Gastroesophageal sphincter (tissue), 4 donors: ENCODE data around the gene PRKG2. TPM values are rescaled to one million over a fixed set of nuclear protein-coding genes. Genes with fewer than 3 reads are reported as not detected.

Source experiments
- ATAC-seq: fragments of 150-250 bp; one replicate; pipeline ENCODE4 v1.9.1; 2016; ENCODE audit warnings: mild to moderate bottlenecking, moderate library complexity
- H3K27ac ChIP-seq, 4 donors: fragments of 200-600 bp; sonication (generic) in 3 of 4; 1 replicate in 3 of 4; 2 replicates in 1 of 4; pipeline ENCODE4 v1.5.1; 2016 to 2019
- H3K27me3 ChIP-seq: fragments of 200-600 bp; sonication (generic); one replicate; pipeline ENCODE4 v1.5.1; 2019
- H3K36me3 ChIP-seq, 2 donors: fragments of 200-600 bp; sonication (generic); one replicate each; pipeline ENCODE4 v1.5.1; 2019; ENCODE audit warnings: control low read depth in 1 of 2
- H3K4me1 ChIP-seq, 3 donors: fragments of 200-600 bp; sonication (generic); 1 replicate in 2 of 3; 2 replicates in 1 of 3; pipeline ENCODE4 v1.5.1; 2016 to 2019; ENCODE audit warnings: control low read depth in 2 of 3
- H3K4me3 ChIP-seq, 2 donors: fragments of 200-600 bp; sonication (generic); one replicate each; pipeline ENCODE4 v1.5.1; 2019; ENCODE audit warnings: mild to moderate bottlenecking in 1 of 2, moderate library complexity in 1 of 2
- H3K9me3 ChIP-seq, 3 donors: fragments of 200-600 bp; sonication (generic); one replicate each; pipeline ENCODE4 v1.5.1; 2017 to 2019; ENCODE audit warnings: control low read depth in 2 of 3
- EP300 ChIP-seq: sonication (generic); formaldehyde crosslinking; IDR thresholded peaks from one replicate; pipeline ENCODE4 v1.6.1; 2017; ENCODE audit warnings: antibody characterized with exemption, mild to moderate bottlenecking
- POLR2A ChIP-seq, 2 donors: fragments of 450-650 bp; IDR thresholded peaks; one replicate each; pipeline ENCODE4 v1.6.1; 2017; ENCODE audit warnings: antibody characterized with exemption in 2 of 2, mild to moderate bottlenecking in 2 of 2, moderate library complexity in 1 of 2
- POLR2AphosphoS5 ChIP-seq: sonication (generic); formaldehyde crosslinking; IDR thresholded peaks from one replicate; pipeline ENCODE4 v1.6.1; 2017; ENCODE audit warnings: antibody characterized with exemption
- WGBS, 2 donors: methylation state at CpG; one replicate each; pipeline ENCODE4 v1.1.5; 2018; ENCODE audit warnings: low coverage in 1 of 2; 5-methylcytosine and 5-hydroxymethylcytosine counted together
- total RNA-seq, 4 donors: library from RNA; depleted of rRNA; stranded (reverse); fragments of >200 nt; gene quantifications; one replicate each; pipeline ENCODE4 v1.1.0, GENCODE V29; 2016
- TF ChIP-seq, protein P1 (sequence below), 4 experiments: fragments of 200-600 bp in 2 of 4; fragments of 450-650 bp in 2 of 4; sonication (generic) in 1 of 4; IDR thresholded peaks; one replicate each; pipeline ENCODE4 v1.5.1; 2017 to 2019; ENCODE audit warnings: antibody characterized with exemption in 4 of 4, mild to moderate bottlenecking in 2 of 4, moderate library complexity in 2 of 4

The PRKG2 gene
- total RNA-seq, 4 donors from 2014 or later, result 3.9 to 24.9 (median 13.6) TPM

DNA sequence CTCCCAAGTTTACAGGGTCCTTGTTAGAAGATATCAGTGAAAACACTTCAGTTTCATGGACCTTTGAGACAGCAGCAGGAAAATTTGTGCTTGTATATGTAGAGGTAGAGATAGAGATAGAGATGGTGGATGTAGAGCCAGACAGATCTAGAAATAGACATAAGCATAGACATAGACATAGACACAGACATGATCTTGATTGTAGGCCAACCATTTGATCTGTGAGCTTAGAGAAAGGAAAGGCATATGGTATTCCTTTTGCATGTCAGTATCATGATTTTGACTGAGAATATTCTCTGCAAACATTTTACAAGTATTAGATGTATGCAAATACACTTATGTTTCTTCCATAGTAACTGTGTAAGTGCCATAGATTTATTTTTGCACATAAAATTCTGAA, 65.0 kb downstream of the PRKG2 start:
- no peaks in the 10 kb centered on the region for H3K9me3 ChIP-seq
- H3K36me3 ChIP-seq, result no peaks in the 10 kb centered on the region
- H3K27me3 ChIP-seq, result no peaks in the 10 kb centered on the region
- H3K4me3 ChIP-seq, result no peak overlapping the region
- TF ChIP-seq EP300, result no peak
- no peaks in the 10 kb centered on the region for H3K4me1 ChIP-seq
- ATAC-seq, result no peak
- H3K27ac ChIP-seq, result no peak overlapping the region

DNA sequence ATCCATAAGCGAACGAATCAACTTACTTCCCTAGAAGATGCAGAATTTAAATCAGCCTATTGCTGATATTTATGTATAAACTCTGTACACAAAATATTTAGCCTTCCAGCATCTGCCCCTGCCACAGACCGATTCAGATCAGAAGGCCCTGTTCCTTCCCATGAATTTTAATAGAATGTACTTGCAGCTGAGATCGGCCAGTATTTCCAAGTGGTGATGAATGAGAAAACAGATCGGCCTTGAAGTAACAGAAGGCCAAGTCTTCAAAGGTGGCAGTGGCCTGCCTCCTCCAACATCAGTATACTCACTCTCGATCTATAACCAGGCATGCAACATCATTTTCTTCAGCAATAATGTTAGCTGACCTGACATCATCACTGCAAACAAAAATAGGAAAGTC, 66.4 kb downstream of the PRKG2 start:
- WGBS, 2 donors, result 65 to 72% methylated on average over 6 of the region's 6 CpGs
- no peak for ATAC-seq
- H3K9me3 ChIP-seq, result no peaks in the 10 kb centered on the region

DNA sequence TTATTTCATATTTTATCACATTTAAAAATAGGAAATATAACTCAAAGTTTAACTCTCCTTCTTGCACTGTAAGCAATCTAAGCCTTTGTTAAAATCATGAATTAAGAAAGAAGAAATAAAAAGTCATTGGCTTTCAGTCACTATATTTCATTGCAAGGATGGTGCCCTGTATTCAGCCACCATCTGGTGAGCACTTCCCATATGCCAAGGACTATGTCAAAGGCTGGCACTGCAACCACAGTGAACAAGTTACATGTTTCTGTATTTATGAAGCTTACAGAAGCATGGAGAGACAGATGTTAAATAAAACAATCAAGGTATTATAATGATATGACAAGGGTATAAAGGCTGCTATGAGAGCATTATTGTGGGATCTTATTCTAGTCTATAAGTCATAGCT, 68.6 kb downstream of the PRKG2 start:
- no peak for TF ChIP-seq POLR2A (IDR thresholded peaks at IDR 0.05)
- TF ChIP-seq POLR2AphosphoS5, result no peak
- TF ChIP-seq, protein P1, sequence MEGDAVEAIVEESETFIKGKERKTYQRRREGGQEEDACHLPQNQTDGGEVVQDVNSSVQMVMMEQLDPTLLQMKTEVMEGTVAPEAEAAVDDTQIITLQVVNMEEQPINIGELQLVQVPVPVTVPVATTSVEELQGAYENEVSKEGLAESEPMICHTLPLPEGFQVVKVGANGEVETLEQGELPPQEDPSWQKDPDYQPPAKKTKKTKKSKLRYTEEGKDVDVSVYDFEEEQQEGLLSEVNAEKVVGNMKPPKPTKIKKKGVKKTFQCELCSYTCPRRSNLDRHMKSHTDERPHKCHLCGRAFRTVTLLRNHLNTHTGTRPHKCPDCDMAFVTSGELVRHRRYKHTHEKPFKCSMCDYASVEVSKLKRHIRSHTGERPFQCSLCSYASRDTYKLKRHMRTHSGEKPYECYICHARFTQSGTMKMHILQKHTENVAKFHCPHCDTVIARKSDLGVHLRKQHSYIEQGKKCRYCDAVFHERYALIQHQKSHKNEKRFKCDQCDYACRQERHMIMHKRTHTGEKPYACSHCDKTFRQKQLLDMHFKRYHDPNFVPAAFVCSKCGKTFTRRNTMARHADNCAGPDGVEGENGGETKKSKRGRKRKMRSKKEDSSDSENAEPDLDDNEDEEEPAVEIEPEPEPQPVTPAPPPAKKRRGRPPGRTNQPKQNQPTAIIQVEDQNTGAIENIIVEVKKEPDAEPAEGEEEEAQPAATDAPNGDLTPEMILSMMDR (IDR thresholded peaks at IDR 0.05), result no peak
- TF ChIP-seq EP300, result no peak
- no peaks in the 10 kb centered on the region for H3K27me3 ChIP-seq
- H3K36me3 ChIP-seq, result no peaks in the 10 kb centered on the region
- H3K4me3 ChIP-seq, result no peak overlapping the region
- H3K9me3 ChIP-seq, result no peaks in the 10 kb centered on the region
- ATAC-seq, result no peak
- H3K4me1 ChIP-seq, result peaks cover 0 to 14% (median 3%) of the 10 kb centered on the region in 3 donors
- H3K27ac ChIP-seq, result no peak overlapping the region

More for the DNA sequence above, 66.4 kb downstream of the PRKG2 start:
- H3K36me3 ChIP-seq, result no peaks in the 10 kb centered on the region
- no peak overlapping the region for H3K4me3 ChIP-seq
- TF ChIP-seq, protein P1 (IDR thresholded peaks at IDR 0.05), result no peak
- no peak for TF ChIP-seq EP300
- TF ChIP-seq POLR2AphosphoS5, result no peak
- TF ChIP-seq POLR2A (IDR thresholded peaks at IDR 0.05), result no peak
- H3K27ac ChIP-seq, result no peak overlapping the region
- no peaks in the 10 kb centered on the region for H3K4me1 ChIP-seq
- no peaks in the 10 kb centered on the region for H3K27me3 ChIP-seq

DNA sequence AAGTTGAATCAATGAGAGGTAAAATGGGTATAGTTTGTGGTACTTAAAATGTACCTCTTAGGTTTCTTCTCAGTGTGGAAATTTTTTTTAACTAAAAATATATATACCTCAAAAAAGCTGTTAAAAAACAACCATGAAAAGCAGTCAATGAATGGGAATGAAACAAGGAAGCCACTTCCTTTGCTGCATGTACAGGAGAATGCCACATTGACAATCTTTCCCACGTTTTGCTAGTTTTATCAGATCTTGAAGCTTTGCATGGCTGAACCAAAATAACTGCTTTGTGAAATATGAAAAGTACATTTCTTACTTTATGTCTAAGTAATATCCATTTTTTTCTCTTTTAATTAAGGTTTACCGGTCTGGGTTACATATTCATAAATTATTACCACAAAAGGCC, 71.8 kb downstream of the PRKG2 start:
- Histone ChIP-seq H3K4me3 (no peak overlapping the region), H3K27me3 (no peaks in the 10 kb centered on the region), H3K36me3 (no peaks in the 10 kb centered on the region), H3K27ac (peak overlapping the region in 1 of 4 donors; percentile 6), H3K9me3 (no peaks in the 10 kb centered on the region), H3K4me1 (peaks cover 0 to 14% (median 3%) of the 10 kb centered on the region in 3 donors)
- no peak for ATAC-seq
- 55 to 70% methylated on average over 2 of the region's 2 CpGs for WGBS, 2 donors
- TF ChIP-seq POLR2A (IDR thresholded peaks at IDR 0.05) (no peak), EP300 (no peak), POLR2AphosphoS5 (no peak)
- TF ChIP-seq, protein P1 (IDR thresholded peaks at IDR 0.05), result no peak

DNA sequence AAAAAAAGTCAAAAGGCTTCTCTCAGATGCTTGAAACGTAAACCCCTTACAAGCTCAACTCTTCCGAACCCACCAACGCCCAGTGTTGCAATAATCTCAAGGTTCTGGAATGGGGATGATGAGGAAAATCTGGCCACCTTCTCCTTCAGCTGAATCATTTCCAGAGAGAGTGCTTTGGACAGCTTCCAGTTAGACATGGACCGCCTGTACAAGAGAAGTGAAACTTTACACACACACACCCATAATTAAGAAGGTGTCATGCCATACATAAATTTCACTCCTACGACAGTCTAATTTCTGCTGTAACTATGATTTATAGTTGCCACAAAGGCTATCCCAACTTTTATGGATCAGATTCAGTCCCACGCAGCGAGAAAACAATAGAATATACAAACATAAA, 72.3 kb downstream of the PRKG2 start:
- Histone ChIP-seq H3K9me3 (no peaks in the 10 kb centered on the region), H3K27ac (peak overlapping the region in 1 of 4 donors; percentile 6), H3K36me3 (no peaks in the 10 kb centered on the region), H3K4me1 (peaks cover 0 to 14% (median 3%) of the 10 kb centered on the region in 3 donors), H3K27me3 (no peaks in the 10 kb centered on the region), H3K4me3 (no peak overlapping the region)
- TF ChIP-seq EP300, result no peak
- peak; percentile 27 for TF ChIP-seq POLR2AphosphoS5
- 32 to 38% methylated on average over 6 to 7 of the region's 7 CpGs for WGBS, 2 donors
- peak; percentile 72 for ATAC-seq

DNA sequence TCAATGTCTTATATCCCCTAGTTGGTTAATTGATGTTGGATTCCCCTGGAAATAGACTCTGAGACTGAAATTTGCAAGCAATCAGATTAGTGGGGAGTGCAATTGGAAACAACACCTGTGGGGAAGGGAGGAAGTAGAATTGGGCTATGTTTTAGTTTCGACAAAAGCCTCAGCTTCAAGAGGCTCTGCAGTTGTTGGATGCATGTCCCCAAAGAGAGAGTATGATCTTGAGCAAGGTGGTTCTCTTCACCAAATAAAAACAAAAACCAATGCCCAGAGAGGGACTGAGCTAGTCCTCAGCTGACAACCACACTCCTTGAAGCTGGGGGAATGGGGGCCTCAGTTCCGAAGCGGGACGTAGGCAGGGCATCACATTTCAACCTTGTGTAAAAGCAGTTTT, 77.1 kb downstream of the PRKG2 start:
- no peak overlapping the region for H3K4me3 ChIP-seq
- no peaks in the 10 kb centered on the region for H3K27me3 ChIP-seq
- 100% methylated on average over 2 to 4 of the region's 4 CpGs for WGBS, 2 donors
- TF ChIP-seq, protein P1 (IDR thresholded peaks at IDR 0.05), result no peak
- TF ChIP-seq POLR2AphosphoS5 (no peak), POLR2A (IDR thresholded peaks at IDR 0.05) (no peak), EP300 (no peak)
- peak overlapping the region in 1 of 4 donors; percentile 77 for H3K27ac ChIP-seq
- H3K36me3 ChIP-seq, result no peaks in the 10 kb centered on the region
- H3K9me3 ChIP-seq, result no peaks in the 10 kb centered on the region
- peaks cover 3 to 34% (median 6%) of the 10 kb centered on the region in 3 donors for H3K4me1 ChIP-seq
- no peak for ATAC-seq
